ENCODE data around the gene POLR2F. TPM values are rescaled to one million over a fixed set of nuclear protein-coding genes. Genes with fewer than 3 reads are reported as not detected.
A peak's percentile ranks its signal among the peaks of the same experiment; 100 is the strongest.

The POLR2F gene
- total and polyA plus RNA-seq, 12 donors, result 62.4 to 200 (median 79.4) TPM

DNA sequence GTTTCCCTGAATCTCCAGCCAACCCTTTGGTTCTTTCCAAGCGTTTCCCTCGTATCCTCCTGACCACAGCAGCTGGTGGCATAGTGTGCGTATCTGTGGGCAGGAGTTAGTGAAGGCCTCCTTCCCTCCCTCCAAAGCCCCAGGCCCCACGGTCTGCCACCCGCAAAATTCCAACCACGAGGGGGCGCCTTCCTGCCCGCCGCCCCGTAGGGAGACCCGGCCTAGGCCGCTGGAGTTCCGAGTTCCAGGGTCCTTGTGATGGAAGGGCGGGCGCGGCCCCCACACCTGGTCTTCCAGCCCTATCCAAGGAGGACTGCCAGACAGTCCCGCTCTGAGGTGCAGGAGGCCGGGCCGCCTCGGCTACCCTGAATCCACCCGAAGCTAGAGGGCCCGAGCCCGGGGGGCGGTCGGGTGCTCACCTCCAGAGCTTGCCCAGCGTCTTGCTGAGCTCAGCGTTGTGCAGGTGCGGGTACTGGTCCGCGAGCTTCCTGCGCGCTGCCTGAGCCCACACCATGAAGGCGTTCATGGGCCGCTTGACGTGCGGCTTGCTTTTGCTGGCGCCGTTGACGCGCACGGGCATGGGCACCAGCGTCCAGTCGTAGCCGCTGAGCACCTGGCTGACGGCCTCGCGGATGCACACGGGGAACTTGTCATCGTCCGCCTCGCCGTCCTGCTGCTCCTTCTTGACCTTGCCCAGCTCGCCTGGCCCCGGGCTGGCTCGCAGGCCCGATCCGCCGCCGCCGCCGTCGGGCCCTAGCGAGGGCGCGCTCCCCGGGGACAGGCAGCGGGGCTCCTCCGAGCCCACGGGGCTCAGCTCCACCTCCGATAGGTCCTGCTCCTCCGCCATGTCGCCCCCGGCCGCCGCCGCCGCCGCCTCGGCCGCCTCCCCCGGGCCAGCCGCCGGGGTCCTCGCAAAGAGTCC lies 29.7 kb downstream of the POLR2F start:
- Histone ChIP-seq H3K4me1 (peaks cover 0 to 10% (median 0%) of the 10 kb centered on the region in 9 donors), H3K36me3 (peaks cover 0 to 15% (median 0%) of the 10 kb centered on the region in 9 donors), H3K9me3 (no peaks in the 10 kb centered on the region), H3K27ac (no peak overlapping the region), H3K27me3 (no peaks in the 10 kb centered on the region), H3K4me3 (peak overlapping the region in 2 of 10 donors; percentile 1 to 21)
- DNase-seq, result no peak
- intact Hi-C loops (cut with DNase I), result no loop called here
- WGBS, 2 donors, result 69 to 74% methylated on average over 84 of the region's 84 CpGs
- TF ChIP-seq, protein P1, sequence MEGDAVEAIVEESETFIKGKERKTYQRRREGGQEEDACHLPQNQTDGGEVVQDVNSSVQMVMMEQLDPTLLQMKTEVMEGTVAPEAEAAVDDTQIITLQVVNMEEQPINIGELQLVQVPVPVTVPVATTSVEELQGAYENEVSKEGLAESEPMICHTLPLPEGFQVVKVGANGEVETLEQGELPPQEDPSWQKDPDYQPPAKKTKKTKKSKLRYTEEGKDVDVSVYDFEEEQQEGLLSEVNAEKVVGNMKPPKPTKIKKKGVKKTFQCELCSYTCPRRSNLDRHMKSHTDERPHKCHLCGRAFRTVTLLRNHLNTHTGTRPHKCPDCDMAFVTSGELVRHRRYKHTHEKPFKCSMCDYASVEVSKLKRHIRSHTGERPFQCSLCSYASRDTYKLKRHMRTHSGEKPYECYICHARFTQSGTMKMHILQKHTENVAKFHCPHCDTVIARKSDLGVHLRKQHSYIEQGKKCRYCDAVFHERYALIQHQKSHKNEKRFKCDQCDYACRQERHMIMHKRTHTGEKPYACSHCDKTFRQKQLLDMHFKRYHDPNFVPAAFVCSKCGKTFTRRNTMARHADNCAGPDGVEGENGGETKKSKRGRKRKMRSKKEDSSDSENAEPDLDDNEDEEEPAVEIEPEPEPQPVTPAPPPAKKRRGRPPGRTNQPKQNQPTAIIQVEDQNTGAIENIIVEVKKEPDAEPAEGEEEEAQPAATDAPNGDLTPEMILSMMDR (IDR thresholded peaks at IDR 0.05), result peak in 6 of 9 donors; percentile 8 to 34 (median 17)
- ATAC-seq, result no peak

DNA sequence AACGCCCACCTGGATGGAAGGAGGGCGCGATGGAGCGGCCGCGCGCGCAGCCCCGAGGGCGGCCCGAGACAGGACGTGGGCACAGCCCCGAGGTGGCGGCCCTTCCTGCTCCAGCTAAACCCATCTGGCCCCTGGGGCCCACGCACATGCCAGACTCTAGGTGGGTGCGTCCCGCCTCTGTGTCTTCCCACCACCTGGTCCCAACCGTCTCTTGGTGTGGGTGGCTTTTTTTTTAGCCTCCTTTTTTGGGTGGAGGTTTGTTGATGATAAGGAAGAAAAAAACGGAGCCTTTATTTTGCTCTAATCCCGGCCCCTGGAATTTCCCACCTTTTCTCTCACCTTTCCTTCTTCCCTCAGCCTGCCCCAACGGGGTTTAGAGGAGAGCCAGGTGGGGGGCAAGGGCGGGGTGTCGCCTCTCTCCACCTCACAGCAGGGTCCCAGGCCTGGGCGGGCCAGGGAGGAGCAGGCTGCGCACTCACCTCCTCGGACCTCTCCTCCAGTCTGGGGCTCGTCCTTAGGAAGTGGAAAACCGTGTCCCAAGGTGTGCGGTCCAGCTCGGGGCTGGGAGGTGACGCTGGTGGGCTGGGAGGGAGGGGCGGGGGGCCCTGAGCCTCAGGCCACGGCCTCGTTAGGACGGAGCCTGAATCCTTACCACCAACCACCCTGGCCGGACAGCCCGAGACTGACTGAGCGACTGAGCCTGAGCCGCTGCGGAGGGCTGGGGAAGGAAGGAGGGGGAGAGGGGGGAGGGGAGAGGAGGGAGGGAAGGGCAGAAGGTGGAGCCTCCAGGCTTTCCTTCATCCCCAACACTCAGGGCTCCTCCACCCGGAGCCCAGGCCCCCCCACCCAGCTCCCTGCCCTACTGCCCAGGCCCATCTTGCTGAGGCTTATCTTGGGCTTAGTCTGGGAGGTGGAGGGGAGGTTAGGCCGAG lies 30.6 kb downstream of the POLR2F start, which contains the start of gene SOX10:
Gene SOX10, minus strand, starts transcription at position 696 of the 932 bp plus-strand sequence. CDS start 771 bp downstream, outside the sequence.
- Histone ChIP-seq H3K9me3 (no peaks in the 10 kb centered on the region), H3K27me3 (no peaks in the 10 kb centered on the region), H3K36me3 (peaks cover 0 to 15% (median 0%) of the 10 kb centered on the region in 9 donors), H3K27ac (no peak within 1 kb of the TSS), H3K4me3 (peak within 1 kb of the TSS in 1 of 10 donors; percentile 21), H3K4me1 (peaks cover 0 to 10% (median 0%) of the 10 kb centered on the region in 9 donors)
- 84 to 87% methylated on average over 42 of the region's 42 CpGs for WGBS, 2 donors
- intact Hi-C loops (cut with DNase I), result no loop called here
- TF ChIP-seq, protein P1 (IDR thresholded peaks at IDR 0.05), result no peak
- no peak for DNase-seq
- ATAC-seq, result no peak

DNA sequence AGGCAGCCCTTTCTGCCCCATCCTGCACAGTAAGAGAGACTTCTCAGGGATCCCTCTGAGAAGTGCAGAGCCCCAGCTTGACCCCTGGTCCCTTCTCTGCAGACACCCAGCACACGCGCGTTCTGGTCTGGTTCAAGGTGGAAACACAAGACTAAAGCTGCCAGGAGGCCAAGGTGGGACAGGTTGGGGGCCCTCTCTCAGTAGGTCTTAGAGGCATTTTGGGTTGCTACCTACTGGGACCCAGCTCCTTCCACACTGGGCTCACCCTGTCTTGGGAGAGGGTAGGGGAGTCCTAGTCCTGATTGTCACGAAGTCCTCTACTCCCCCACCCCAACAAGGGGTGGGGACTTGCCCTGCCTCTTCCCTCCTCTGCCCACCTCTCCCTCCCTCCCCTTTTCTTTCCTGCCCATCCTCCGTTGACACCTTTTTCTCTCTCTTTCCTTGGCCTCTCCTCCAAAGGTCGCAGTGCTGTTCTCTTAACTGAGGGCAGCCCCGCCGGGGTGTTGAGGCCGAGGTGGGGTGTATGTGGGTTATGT lies 31.6 kb downstream of the POLR2F start:
- Histone ChIP-seq H3K4me3 (no peak overlapping the region), H3K27me3 (no peaks in the 10 kb centered on the region), H3K4me1 (peaks cover 0 to 16% (median 2%) of the 10 kb centered on the region in 9 donors), H3K36me3 (peaks cover 0 to 15% (median 0%) of the 10 kb centered on the region in 9 donors), H3K9me3 (no peaks in the 10 kb centered on the region), H3K27ac (no peak overlapping the region)
- WGBS, 2 donors, result 86 to 89% methylated on average over 9 of the region's 9 CpGs
- no peak for DNase-seq
- TF ChIP-seq, protein P1 (IDR thresholded peaks at IDR 0.05), result no peak
- ATAC-seq, result no peak
- intact Hi-C loops (cut with DNase I), result no loop called here
